HG03280 (cell line): ENCODE measurements around the gene PTMA.
"Not testable (repeated sequence)": the region's sequence is repeated elsewhere in the genome, so short reads cannot be mapped to it uniquely, and the experiment has no call there.

ENCODE experiments used
- ATAC-seq: cut with Tn5 transposase; IDR thresholded peaks from one replicate; pipeline ENCODE4 v1.9.1; 2021; ENCODE audit warnings: mild to moderate bottlenecking, moderate library complexity; ENCODE audit not compliant: unreplicated experiment

PTMA gene

DNA sequence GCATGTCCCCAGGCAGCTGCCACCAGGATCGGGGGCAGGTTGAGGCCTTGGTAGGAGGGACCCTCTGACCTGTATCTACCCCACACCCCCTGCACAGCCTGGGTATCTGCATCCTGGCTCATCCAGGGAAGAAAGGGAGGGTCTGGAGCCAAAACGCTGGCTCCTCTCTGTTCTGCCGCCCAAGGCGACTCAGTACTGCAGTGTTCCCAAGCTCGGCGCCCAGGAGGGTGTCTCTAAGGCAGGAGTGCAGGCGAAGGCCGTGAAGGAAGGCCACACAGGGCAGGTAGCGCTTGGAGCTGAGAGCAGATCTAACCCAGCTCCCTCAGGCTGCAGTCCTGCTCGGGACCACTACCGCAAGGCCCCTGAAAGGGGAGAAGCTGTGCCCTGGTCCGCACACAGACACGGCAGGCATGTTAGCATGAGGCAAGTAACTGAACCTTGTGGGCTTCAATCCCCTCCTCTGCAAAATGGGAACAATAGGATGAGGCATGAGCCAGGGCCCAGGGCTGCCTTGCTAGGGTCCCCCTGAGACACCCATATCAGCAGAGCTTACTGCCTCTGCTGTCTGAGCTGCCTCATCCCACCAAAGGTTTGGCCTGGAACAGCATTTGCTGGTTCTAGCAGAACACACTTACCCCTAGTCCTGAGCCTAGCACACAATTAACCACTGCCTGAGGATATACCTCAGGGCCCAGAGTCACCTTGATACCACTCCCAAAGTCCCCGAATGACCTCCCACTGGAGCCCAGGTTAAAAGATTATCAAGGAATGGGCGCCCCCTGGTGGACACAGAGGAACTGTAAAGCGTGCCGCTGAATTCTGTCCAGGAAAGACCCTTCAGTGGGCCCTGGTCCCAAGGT is 6.5 kb downstream of the PTMA start:
- ATAC-seq: no peak

- no peak for ATAC-seq
Measured at GRCh38 chr2:231715499-231715837, 7.1 kb downstream of the PTMA start.

- no peak for ATAC-seq
Measured at GRCh38 chr2:231715988-231716616, 7.8 kb downstream of the PTMA start.

GRCh38 chr2:231716666-231717280 is 8.4 kb downstream of the PTMA start:
- ATAC-seq: no peak

- no peak for ATAC-seq
Measured at GRCh38 chr2:231717281-231718171, 9.2 kb downstream of the PTMA start.

- ATAC-seq: no peak
Measured at GRCh38 chr2:231718799-231719198, 10.5 kb downstream of the PTMA start.

- ATAC-seq: no peak
Measured at GRCh38 chr2:231720292-231720986, 12.1 kb downstream of the PTMA start.

DNA sequence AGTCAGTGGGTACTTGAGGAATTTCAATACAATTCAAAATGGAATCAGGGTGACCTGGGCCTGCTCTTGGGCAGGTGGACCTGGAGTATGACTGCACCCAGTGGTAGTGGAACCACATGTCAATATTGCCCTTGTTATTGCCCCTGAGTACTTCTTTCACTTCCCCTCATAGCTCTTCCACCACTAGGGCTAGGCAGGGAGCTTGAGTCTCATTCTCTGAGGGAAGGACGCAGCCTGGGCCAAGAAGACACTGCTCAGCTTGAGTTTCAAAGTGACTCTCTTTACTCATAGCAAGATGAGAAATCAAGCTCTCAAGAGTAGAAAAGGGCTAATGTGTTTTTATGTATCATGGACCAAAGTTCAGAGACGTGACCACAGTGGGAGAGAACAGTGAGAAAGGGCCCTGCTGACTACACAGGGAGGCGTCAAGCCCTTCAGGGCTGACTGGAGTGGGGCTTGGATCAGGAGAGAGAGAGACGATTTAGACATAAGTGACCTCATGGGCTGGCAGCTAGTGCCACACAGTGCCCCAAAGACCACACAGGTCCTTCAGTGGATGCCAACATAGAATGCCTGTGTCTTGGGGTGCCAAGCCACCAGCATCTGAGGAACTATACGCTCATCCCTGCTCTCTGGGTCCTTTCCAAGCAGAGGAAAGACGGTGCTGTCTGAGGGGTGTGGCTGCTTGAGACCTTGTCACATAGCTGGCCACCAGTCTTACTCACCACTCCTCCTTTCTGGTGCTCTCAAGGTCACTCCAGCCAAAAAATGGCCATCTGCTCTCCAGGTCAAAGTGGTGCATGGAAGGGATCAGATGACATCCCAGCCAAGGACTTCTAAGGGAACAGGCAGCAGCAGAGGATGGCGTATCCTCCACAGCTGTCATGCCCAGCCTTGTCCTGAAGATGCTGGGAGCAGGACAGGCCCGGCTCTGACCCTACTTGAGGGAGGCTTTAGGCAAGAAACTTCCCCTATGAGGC is 13.0 kb downstream of the PTMA start:
- ATAC-seq: peak; percentile 79

GRCh38 chr2:231722721-231723307 is 14.5 kb downstream of the PTMA start:
- ATAC-seq: no peak

GRCh38 chr2:231725476-231725875 is 17.2 kb downstream of the PTMA start:
- ATAC-seq: no peak

- no peak for ATAC-seq
Measured at GRCh38 chr2:231726276-231726675, 18.0 kb downstream of the PTMA start.

- no peak for ATAC-seq
Measured at GRCh38 chr2:231727621-231728020, 19.3 kb downstream of the PTMA start.

DNA sequence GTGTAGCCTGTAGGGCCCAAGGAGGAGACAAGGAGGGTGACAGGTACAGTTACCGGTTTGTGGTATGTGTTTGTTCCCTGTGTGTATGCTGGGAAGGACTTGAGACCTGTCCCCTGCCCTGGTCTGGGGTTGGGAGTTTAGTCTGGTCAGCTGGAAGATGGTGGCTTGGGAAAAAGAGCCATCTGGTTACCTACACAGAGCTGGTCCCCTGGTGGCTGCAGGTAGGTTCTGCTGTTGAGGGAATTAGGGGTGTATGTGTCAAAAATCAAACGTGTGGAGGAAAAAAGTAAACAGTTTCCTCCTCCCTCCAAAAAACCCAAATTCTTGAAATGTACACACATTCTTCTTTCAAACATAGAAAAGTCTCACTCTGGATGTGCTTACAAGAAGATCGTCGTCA is 24.3 kb downstream of the PTMA start:
- no peak for ATAC-seq

- ATAC-seq: no peak
Measured at GRCh38 chr2:231737761-231738160, 29.4 kb downstream of the PTMA start.

DNA sequence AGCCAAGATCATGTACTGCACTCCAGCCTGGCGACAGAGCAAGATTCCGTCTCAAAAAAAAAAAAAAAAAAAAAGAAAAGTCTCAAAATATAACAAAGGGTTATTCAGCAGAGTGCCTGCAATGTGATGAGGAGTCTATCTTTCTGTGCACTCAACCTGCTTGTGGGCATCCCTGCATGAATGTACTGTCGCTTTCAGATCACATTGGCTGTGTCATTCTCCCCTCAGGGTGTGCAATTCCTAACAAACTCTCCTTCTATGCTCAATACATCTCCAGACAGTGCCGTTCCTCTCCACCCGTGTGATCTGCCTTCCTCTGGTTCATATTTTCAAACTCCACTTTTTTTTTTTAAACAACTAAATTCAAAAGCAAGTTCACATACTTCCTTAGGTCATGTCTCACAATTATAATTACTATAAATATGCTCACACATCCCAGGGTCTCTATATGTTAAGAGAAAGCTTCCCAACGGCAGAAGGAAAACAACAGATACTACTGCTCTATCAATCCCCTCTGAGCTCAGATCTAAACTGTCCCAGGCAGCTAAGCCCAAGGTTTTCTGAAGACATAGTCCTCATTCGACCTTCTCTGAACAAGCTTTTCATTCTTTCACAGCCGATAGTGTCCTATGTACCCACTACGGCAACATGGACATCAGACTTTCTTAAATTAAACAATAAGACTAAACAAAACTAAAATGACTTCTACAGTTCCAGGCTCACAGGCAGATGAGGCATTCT is 35.2 kb downstream of the PTMA start:
- ATAC-seq: no peak

DNA sequence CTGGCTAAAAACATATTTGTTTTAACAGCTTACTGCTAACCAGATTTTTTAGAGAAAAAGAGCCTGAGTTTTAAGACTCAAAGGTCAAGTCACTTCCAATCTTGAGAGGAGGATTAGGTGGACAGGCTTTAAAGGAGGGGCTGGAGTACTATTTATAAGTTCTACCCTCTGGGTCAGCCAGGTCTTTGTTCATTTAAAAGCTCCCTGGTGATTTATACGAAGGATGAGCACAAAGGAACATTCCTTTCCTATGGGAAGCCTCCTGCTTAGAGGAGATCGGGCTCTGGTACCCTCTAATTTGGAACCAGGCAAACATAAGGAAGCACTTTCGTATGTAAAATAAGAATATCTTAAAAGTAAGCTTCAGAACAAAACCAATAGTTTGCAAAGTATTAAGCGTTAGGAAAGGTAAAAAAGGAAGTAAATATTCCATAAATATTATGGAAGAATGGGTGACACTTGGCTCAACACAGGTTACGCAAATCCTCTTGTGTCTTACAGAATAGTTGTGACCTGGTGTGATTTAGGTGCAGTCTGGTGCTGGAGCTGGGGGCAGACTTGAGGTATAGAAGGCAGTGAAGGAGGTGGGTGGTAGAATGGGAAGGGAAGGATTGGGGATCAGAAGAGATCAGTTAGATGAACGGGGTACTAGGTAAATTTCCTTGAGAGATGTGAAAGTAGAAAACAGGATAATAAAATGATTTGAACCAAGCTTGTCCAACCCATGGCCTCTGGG is 37.1 kb downstream of the PTMA start:
- ATAC-seq: no peak

- not testable (repeated sequence) for ATAC-seq
Measured at GRCh38 chr2:231748153-231748896, 40.0 kb downstream of the PTMA start.
